Frontal cortex (tissue), 4 donors: ENCODE measurements around the gene EPO. TPM values are rescaled to one million over a fixed set of nuclear protein-coding genes. Genes with fewer than 3 reads are reported as not detected.
A peak's percentile ranks its signal among the peaks of the same experiment; 100 is the strongest.

Source experiments
- DNase-seq, 2 donors: peaks; one replicate each; pipeline ENCODE4 v3.0.0; 2012; ENCODE audit warnings: low spot score in 2 of 2
- FAIRE-seq: peaks from 2 replicates; lab custom pipeline; 2012; peaks lifted over from hg19 to GRCh38; lab: Jason Lieb, UNC
- total RNA-seq: library from RNA; depleted of rRNA; stranded (reverse); fragments of >200 nt; gene quantifications from one replicate; pipeline ENCODE4 v1.2.3, GENCODE V29; 2014
- donor health status: control.
- donor health status: control.
- donor health status: control.

The EPO gene
- not detected for total RNA-seq

- no peak for FAIRE-seq
- no peak for DNase-seq
These were observed at the start of gene EPO for GRCh38 chr7:100720279-100720670. EPO (plus strand) TSS chr7:100720468; CDS start chr7:100720981, 513 bp downstream.

- FAIRE-seq, result no peak
- no peak for DNase-seq
These were observed 48.6 kb upstream of the EPO start for GRCh38 chr7:100671353-100672327.

GRCh38 chr7:100673302-100673941 lies 46.8 kb upstream of the EPO start, which contains the start of gene GNB2:
GNB2 (plus strand) TSS chr7:100673740; CDS start chr7:100676266, 2,526 bp downstream.
- FAIRE-seq (no peak), DNase-seq (peak; percentile 95 to 97)

DNA sequence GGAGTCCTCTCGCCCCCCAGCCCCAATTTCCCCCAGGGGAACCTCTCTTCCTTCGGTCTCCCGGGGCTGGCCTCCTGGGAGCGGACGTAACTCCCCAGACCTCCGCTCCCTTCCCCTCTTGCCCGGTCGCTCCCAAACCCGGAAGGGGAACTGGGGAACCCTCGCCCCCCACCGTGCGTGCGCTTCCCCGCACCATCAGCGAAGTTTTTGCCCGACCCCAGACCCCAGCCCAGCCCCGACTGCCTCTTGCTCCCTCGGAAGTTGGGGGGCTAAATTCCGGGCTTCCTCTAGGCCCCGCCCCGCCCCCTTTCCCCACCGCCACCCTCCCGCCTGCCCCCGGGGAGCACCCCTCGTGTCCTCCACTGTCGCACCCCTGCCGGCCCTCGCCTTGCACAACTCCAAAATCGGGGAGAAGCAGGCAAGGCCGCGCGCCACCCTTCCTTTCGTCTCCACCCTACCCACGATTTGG lies 46.3 kb upstream of the EPO start:
- FAIRE-seq (no peak), DNase-seq (peak; percentile 26 to 54)

DNA sequence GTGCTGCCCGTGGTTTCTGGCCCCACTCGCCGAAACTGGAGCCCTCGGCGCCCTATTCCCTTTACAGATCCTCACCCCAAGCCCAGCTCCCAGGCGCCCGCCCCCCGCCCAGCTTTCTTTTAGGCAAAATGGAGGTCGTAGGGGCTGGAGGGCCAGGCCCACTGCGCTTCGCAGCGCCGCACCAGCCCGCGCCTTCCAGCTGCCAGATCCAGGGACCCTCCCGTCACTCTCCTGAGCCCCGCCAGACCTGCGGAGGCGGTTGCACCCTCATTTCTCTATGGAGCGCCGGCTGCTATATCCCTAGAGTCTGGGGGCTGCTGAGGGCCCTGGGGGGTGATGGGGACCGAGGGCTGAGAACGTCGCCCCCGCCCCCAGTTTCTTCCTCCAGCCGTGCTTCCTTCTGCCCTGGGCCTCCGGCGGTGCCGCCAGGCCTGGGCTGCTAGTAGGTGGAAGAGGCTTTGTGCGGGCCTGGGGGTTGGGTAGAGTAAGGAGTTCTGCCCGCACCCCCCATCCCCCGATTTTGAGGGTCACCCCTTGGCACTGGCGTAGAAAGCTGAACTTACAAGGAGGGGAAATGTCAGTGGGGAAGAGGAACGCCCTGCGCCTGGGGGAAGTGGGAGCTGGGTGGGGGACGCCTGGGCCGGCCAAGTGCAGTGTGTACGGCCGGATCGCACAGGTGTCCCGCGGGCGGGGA lies 45.7 kb upstream of the EPO start:
- FAIRE-seq, result no peak
- peak in 1 of 2 donors; percentile 52 for DNase-seq

GRCh38 chr7:100675105-100675451 lies 45.2 kb upstream of the EPO start:
- DNase-seq, result no peak
- no peak for FAIRE-seq

DNA sequence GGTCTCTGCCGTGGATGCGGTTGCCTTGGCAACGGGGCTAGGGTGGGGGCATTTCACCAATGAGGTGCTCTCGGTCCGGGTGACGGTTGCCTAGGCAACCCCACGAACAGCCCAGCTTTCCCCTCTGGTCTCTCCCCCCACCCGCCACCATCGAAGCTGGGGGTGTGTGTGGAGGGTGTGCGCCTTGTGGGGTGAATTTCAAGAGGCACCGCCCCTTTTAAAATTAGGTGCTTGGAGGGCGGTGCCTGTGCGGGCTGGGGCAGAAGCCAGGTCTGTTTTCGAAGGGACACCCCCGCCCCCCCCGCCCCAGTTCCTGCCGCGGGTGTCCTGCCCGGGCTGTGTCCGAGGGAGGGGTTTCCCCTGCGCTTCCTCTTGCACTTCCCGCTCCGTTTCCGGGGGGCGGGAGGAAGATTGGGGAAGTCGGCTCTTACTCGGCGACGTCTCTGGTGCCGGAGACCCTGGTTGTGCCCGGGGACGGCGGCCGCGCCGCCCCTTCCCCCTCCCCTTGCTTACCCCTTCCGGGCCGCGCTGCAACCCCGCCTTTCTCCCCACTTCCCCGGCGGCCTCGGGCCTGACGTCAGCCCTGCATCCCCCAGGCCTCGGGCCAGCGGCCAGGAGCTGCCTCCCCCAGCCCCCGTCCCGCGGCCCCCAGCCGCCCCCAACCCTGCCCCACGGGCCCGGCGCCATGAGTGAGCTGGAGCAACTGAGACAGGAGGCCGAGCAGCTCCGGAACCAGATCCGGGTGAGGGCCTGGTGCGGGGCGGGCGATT lies 44.5 kb upstream of the EPO start:
- peak; percentile 79 to 81 for DNase-seq
- FAIRE-seq, result no peak

- FAIRE-seq (no peak), DNase-seq (peak; percentile 10 to 30)
These were observed 43.6 kb upstream of the EPO start for GRCh38 chr7:100676501-100677306.

DNA sequence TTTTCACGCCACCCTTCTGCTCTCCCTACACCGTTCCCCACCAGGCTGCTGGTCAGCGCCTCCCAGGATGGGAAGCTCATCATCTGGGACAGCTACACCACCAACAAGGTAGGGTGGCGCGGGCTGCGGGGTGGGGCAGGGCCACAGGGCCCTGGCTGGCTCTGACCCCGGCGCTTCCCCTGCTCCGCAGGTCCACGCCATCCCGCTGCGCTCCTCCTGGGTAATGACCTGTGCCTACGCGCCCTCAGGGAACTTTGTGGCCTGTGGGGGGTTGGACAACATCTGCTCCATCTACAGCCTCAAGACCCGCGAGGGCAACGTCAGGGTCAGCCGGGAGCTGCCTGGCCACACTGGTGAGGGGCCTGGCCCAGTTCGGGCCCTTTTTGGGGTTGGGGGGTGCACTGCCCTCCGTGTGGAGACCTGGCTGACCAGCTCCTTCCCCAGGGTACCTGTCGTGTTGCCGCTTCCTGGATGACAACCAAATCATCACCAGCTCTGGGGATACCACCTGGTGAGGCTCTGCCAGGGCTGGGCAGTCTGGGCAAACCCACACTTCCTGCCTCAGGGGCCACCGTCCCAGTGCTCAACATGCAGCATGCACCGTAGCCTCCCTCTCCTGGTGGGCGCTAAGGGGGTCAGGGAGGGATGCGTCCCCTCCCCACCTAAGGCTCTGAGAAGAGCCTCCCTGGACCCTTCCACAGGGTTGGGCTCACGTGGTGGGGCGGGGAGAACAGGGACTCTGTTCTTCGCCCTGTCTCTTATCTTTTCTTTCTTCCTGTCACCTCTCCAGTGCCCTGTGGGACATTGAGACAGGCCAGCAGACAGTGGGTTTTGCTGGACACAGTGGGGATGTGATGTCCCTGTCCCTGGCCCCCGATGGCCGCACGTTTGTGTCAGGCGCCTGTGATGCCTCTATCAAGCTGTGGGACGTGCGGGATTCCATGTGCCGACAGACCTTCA lies 42.7 kb upstream of the EPO start:
- FAIRE-seq (no peak), DNase-seq (peak; percentile 10 to 27)

DNA sequence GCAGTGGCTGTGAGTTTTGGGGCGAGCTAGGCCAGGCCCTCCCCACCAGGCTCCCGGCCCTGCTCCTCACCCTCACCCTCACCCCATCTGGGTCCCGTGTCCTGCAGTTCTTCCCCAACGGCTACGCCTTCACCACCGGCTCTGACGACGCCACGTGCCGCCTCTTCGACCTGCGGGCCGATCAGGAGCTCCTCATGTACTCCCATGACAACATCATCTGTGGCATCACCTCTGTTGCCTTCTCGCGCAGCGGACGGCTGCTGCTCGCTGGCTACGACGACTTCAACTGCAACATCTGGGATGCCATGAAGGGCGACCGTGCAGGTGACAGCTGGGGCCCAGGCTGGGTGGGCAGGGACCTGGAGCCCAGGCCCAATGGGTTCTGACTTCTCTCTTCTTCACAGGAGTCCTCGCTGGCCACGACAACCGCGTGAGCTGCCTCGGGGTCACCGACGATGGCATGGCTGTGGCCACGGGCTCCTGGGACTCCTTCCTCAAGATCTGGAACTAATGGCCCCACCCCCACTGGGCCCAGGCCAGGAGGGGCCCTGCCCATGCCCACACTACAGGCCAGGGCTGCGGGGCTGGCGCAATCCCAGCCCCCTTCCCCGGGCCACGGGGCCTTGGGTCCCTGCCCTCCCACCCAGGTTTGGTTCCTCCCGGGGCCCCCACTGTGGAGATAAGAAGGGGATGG lies 41.8 kb upstream of the EPO start:
- peak; percentile 24 to 44 for DNase-seq
- no peak for FAIRE-seq

DNA sequence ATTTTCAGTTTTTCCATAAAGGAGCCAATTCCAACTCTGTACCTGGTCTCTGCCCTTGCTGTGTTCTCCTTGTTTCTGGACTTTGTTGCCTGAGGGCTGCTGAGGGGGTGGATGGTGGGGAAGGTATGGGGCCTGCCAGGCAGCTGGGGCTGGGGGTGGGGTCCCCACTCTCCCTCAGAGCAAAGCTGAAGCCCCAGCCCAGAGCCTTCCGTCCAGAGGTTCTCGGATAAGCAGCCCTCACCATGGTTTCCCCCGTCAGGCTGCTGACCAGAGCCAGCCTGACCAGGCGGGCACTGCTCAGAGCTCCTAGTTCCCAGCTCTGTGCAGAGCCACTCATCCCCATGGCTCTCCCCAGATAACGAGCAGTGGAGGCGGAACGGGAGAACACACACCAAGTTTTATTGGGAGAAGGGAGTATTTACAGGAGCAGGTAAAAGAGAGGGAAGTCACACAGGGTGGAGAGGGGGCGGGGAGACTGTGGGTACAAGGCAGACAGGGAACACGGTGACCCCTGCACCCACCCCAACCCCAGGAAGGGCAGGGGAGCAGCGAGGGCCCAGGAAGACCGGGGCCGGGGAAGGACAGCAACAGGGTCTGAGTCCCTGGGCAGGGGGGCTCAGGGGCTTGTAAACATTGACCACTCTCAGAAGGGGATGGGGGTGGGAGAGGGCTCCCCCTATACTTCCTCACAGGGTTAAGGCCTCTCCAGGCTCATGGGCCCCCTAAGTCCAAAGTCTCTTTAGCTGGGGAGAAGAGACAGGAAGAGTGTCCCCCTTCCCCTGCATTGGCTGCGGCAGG lies 40.9 kb upstream of the EPO start:
- DNase-seq, result peak; percentile 18 to 46
- FAIRE-seq, result no peak

- no peak for FAIRE-seq
- peak; percentile 47 to 58 for DNase-seq
These were observed 40.2 kb upstream of the EPO start for GRCh38 chr7:100679927-100680575.

GRCh38 chr7:100680576-100681271 lies 39.5 kb upstream of the EPO start:
- FAIRE-seq (no peak), DNase-seq (peak; percentile 16 to 30)

DNA sequence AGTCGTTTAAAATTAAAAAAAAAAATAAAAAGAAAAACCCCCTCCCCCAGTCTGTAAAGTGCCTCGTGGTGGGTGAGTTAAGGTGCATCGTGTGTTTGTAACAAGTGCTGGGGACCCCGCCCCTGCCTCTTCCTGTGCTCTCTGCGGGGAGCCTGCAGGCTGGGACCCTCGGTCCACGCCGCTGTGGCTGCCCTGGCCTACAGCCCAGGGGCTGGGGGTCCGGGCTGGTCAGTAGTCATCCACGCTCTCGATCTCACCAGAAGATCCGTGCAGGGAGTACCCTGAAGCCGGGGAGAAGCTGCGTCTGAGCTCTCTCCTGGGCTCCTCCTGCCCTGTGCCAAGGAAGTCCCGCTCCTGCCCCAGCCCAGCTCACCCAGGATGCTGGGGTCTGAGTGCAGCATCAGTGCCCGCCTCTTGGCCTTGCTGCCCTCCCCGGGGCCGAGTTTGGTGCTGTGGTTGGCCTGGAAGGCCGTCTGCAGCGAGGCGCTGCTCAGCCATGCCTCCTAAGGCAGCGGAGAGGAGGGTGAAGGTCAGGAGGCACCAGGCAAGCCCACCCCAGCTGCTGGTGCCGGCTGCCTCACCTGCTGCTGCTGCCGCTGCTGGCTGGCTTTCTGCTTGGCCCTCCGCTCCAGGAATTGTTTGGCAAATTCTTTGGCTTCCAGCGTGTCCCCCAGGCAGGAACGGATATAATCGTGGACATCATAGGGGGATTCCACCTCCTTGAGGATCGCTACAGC lies 38.6 kb upstream of the EPO start:
- DNase-seq (peak; percentile 13 to 26), FAIRE-seq (no peak)
